SK-N-SH treated with all-trans-retinoic acid at 6 μM for 48 hours (cell line): ENCODE data around the gene ZSCAN1.

Experiments
- ATAC-seq: fragments of 200-7000 bp; cut with Tn5 transposase; 3 replicates; pipeline ENCODE4 v1.9.1; 2020; ENCODE audit warnings: mild to moderate bottlenecking, moderate library complexity
- ARNTL ChIP-seq: fragments of 450-650 bp; formaldehyde crosslinking; IDR thresholded peaks from 2 replicates; pipeline ENCODE4 v1.5.0; 2020; ENCODE audit warnings: low read depth, mild to moderate bottlenecking, moderate library complexity, borderline replicate concordance
- BACH2 ChIP-seq: fragments of 250-450 bp; sonication (Bioruptor Pico); IDR thresholded peaks from 2 replicates; pipeline ENCODE4 v1.9.0; 2021; ENCODE audit warnings: mild to moderate bottlenecking, borderline replicate concordance
- CSDC2 ChIP-seq: fragments of 250-450 bp; sonication (Bioruptor Pico); IDR thresholded peaks from 2 replicates; pipeline ENCODE4 v1.5.0; 2020; ENCODE audit warnings: mild to moderate bottlenecking, moderate library complexity
- GLIS3 ChIP-seq: fragments of 250-450 bp; sonication (Bioruptor Pico); IDR thresholded peaks from 2 replicates; pipeline ENCODE4 v1.5.0; 2020; ENCODE audit warnings: mild to moderate bottlenecking, moderate library complexity
- ISL1 ChIP-seq: fragments of 250-450 bp; sonication (Bioruptor Pico); IDR thresholded peaks from 2 replicates; pipeline ENCODE4 v2.1.2; 2022; ENCODE audit warnings: mild to moderate bottlenecking, moderate library complexity
- OSR1 ChIP-seq: fragments of 250-450 bp; sonication (Bioruptor Pico); IDR thresholded peaks from 2 replicates; pipeline ENCODE4 v1.8.0; 2022; ENCODE audit warnings: moderate library complexity, mild to moderate bottlenecking, inconsistent platforms
- PPARA ChIP-seq: fragments of 250-450 bp; sonication (Bioruptor Pico); IDR thresholded peaks from 2 replicates; pipeline ENCODE4 v1.5.0; 2020; ENCODE audit warnings: mild to moderate bottlenecking, borderline replicate concordance
- RARB ChIP-seq: fragments of 250-450 bp; sonication (Bioruptor Pico); IDR thresholded peaks from 2 replicates; pipeline ENCODE4 v1.8.0; 2021; ENCODE audit warnings: mild to moderate bottlenecking, moderate library complexity
- SNAI2 ChIP-seq: fragments of 250-450 bp; sonication (Bioruptor Pico); IDR thresholded peaks from 2 replicates; pipeline ENCODE4 v1.5.0; 2020; ENCODE audit warnings: mild to moderate bottlenecking, moderate library complexity
- TCF4 ChIP-seq: fragments of 250-450 bp; sonication (Bioruptor Pico); IDR thresholded peaks from 2 replicates; pipeline ENCODE4 v1.8.0; 2021; ENCODE audit warnings: mild to moderate bottlenecking, moderate library complexity, borderline replicate concordance
- TOX ChIP-seq: fragments of 250-450 bp; sonication (Bioruptor Pico); IDR thresholded peaks from 2 replicates; pipeline ENCODE4 v1.8.0; 2021; ENCODE audit warnings: mild to moderate bottlenecking, moderate library complexity, borderline replicate concordance
- ZC3H10 ChIP-seq: fragments of 250-450 bp; sonication (Bioruptor Pico); IDR thresholded peaks from 2 replicates; pipeline ENCODE4 v1.5.1; 2021; ENCODE audit warnings: mild to moderate bottlenecking, moderate library complexity
- ZFP3 ChIP-seq: fragments of 250-450 bp; sonication (Bioruptor Pico); IDR thresholded peaks from 2 replicates; pipeline ENCODE4 v1.5.0; 2020; ENCODE audit warnings: mild to moderate bottlenecking, moderate library complexity
- ZNF565 ChIP-seq: fragments of 450-650 bp; formaldehyde crosslinking; conservative IDR thresholded peaks from 2 replicates; pipeline ENCODE4 v1.5.0; 2020; ENCODE audit warnings: low read depth, mild to moderate bottlenecking, moderate library complexity
- ZNF70 ChIP-seq: fragments of 450-650 bp; formaldehyde crosslinking; IDR thresholded peaks from 2 replicates; pipeline ENCODE4 v1.5.0; 2020; ENCODE audit warnings: mild to moderate bottlenecking, moderate library complexity
- ZNF8 ChIP-seq: fragments of 450-650 bp; formaldehyde crosslinking; IDR thresholded peaks from 2 replicates; pipeline ENCODE4 v1.5.0; 2020; ENCODE audit warnings: mild to moderate bottlenecking, moderate library complexity
- TF ChIP-seq, protein P1 (sequence below): fragments of 250-450 bp; sonication (Bioruptor Pico); IDR thresholded peaks from 2 replicates; pipeline ENCODE4 v1.5.0; 2020; ENCODE audit warnings: mild to moderate bottlenecking, moderate library complexity
- TF ChIP-seq, protein P2 (sequence below): fragments of 250-450 bp; sonication (Bioruptor Pico); IDR thresholded peaks from 2 replicates; pipeline ENCODE4 v1.5.1; 2020; ENCODE audit warnings: low read depth, mild to moderate bottlenecking, moderate library complexity
- TF ChIP-seq, protein P3 (sequence below): fragments of 250-450 bp; sonication (Bioruptor Pico); IDR thresholded peaks from 2 replicates; pipeline ENCODE4 v1.8.0; 2020; ENCODE audit warnings: mild to moderate bottlenecking, moderate library complexity, borderline replicate concordance
- TF ChIP-seq, protein P4 (sequence below): fragments of 250-450 bp; sonication (Bioruptor Pico); IDR thresholded peaks from 2 replicates; pipeline ENCODE4 v1.5.1; 2021; ENCODE audit warnings: mild to moderate bottlenecking, moderate library complexity
- TF ChIP-seq, protein P5 (sequence below): fragments of 250-450 bp; sonication (Bioruptor Pico); IDR thresholded peaks from 2 replicates; pipeline ENCODE4 v1.8.0; 2021; ENCODE audit warnings: low read depth, mild to moderate bottlenecking, moderate library complexity, borderline replicate concordance

Gene ZSCAN1

DNA sequence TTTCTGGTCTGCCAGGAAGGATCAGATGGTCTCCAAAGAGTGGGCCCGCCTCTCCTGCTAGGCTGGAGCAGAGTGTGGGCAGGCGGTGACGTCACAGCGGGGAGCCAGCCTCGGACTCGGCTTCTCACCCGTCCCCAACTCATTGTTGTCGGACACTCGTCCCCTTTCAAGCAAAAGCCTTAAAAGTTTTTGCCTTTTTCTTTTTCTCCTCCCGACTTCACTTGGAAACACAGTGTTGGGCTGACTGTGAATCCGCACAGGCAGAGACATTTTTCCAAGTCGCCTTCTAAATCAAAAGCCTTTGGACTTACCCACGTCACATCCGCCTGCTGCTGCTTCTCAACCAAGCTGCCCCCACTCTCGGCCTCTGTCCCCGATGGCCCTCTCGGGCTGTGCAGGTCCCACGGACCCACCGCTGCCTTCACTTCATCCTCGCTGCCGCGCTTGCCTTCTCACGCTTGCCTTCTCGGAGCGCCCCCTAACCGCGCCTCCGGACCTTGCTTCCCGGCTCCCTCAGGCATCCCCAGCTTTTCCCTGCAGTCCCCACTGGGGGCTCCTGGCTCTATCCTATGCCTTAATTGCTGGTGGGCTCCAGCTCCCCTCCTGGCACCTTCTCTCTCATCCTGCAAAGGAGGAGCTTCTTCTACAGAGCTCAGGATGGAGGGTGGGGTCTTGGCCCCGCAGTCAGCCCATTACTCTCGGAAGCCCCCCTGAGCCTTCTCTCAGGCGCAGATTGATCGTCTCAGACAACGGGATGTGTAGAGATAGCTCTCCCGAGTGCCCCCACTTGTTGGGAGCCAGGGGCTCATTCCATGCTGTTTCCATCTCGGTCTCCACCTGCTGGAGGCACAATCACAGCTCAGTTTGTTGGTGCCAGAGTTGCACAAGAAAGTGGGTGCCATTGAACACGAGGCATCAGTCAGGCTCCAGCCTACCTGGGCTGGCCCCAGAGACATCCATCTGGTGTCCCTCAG, 21.4 kb downstream of the ZSCAN1 start:
- TF ChIP-seq ZNF8 (CRISPR knock-in tag): no peak
- TF ChIP-seq ZFP3 (CRISPR knock-in tag): no peak
- TF ChIP-seq SNAI2 (CRISPR knock-in tag): no peak
- TF ChIP-seq, protein P1, sequence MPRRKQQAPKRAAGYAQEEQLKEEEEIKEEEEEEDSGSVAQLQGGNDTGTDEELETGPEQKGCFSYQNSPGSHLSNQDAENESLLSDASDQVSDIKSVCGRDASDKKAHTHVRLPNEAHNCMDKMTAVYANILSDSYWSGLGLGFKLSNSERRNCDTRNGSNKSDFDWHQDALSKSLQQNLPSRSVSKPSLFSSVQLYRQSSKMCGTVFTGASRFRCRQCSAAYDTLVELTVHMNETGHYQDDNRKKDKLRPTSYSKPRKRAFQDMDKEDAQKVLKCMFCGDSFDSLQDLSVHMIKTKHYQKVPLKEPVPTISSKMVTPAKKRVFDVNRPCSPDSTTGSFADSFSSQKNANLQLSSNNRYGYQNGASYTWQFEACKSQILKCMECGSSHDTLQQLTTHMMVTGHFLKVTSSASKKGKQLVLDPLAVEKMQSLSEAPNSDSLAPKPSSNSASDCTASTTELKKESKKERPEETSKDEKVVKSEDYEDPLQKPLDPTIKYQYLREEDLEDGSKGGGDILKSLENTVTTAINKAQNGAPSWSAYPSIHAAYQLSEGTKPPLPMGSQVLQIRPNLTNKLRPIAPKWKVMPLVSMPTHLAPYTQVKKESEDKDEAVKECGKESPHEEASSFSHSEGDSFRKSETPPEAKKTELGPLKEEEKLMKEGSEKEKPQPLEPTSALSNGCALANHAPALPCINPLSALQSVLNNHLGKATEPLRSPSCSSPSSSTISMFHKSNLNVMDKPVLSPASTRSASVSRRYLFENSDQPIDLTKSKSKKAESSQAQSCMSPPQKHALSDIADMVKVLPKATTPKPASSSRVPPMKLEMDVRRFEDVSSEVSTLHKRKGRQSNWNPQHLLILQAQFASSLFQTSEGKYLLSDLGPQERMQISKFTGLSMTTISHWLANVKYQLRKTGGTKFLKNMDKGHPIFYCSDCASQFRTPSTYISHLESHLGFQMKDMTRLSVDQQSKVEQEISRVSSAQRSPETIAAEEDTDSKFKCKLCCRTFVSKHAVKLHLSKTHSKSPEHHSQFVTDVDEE (CRISPR knock-in tag): no peak
- no peak for TF ChIP-seq CSDC2 (CRISPR knock-in tag)
- TF ChIP-seq TOX (CRISPR knock-in tag): no peak
- ATAC-seq: no peak

DNA sequence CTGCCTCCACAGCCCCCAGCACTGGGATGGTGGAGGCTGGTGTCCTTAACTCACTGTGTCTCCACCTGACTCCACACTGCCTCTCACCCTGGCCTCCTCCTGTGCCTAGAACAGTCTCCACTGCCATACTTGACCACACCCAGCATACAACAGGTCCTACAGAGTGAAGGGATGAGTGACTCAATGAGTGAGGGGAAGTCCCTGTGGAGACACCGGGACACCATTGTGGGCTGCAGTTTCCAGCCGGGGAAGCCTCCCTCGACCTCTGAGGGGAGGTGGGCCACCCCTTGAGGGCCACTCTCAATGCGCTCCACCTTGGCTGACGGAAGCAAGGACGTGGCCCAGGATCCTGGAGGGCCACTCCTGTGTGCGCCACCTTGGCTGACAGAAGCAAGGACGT, 22.4 kb downstream of the ZSCAN1 start:
- ATAC-seq: no peak
- no peak for TF ChIP-seq ZFP3 (CRISPR knock-in tag)
- TF ChIP-seq ZNF70: no peak
- TF ChIP-seq BACH2 (CRISPR knock-in tag): no peak
- TF ChIP-seq, protein P1 (CRISPR knock-in tag): no peak
- TF ChIP-seq, protein P2, sequence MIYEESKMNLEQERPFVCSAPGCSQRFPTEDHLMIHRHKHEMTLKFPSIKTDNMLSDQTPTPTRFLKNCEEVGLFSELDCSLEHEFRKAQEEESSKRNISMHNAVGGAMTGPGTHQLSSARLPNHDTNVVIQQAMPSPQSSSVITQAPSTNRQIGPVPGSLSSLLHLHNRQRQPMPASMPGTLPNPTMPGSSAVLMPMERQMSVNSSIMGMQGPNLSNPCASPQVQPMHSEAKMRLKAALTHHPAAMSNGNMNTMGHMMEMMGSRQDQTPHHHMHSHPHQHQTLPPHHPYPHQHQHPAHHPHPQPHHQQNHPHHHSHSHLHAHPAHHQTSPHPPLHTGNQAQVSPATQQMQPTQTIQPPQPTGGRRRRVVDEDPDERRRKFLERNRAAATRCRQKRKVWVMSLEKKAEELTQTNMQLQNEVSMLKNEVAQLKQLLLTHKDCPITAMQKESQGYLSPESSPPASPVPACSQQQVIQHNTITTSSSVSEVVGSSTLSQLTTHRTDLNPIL (CRISPR knock-in tag): no peak
- TF ChIP-seq ARNTL (CRISPR knock-in tag): no peak
- TF ChIP-seq RARB: no peak
- TF ChIP-seq PPARA (CRISPR knock-in tag): no peak
- no peak for TF ChIP-seq OSR1

DNA sequence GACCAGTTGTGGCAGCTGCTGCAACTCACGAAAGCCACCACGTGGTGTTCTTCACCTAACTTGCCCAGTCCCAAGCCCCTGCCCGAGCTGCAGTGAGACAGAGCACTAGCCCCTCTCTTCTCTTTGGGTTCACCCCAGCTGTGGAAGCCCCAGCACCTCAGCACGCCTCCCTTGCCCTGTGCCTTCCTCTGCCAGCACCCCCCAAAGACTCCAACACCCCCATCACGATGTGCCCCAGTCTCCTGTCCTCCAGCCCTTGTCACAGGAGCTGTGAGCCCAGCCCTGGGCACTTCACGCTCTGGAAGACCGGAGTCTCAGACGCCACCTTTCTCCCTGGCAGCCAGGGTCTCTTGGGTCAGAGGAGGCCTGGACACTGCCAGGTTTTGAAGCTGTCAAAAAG, 23.0 kb downstream of the ZSCAN1 start:
- ATAC-seq: no peak
- TF ChIP-seq BACH2 (CRISPR knock-in tag): no peak
- no peak for TF ChIP-seq GLIS3
- TF ChIP-seq SNAI2 (CRISPR knock-in tag): no peak
- no peak for TF ChIP-seq OSR1
- no peak for TF ChIP-seq PPARA (CRISPR knock-in tag)
- TF ChIP-seq, protein P3, sequence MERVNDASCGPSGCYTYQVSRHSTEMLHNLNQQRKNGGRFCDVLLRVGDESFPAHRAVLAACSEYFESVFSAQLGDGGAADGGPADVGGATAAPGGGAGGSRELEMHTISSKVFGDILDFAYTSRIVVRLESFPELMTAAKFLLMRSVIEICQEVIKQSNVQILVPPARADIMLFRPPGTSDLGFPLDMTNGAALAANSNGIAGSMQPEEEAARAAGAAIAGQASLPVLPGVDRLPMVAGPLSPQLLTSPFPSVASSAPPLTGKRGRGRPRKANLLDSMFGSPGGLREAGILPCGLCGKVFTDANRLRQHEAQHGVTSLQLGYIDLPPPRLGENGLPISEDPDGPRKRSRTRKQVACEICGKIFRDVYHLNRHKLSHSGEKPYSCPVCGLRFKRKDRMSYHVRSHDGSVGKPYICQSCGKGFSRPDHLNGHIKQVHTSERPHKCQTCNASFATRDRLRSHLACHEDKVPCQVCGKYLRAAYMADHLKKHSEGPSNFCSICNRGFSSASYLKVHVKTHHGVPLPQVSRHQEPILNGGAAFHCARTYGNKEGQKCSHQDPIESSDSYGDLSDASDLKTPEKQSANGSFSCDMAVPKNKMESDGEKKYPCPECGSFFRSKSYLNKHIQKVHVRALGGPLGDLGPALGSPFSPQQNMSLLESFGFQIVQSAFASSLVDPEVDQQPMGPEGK: no peak
- no peak for TF ChIP-seq ZC3H10 (CRISPR knock-in tag)
- TF ChIP-seq ZFP3 (CRISPR knock-in tag): no peak
- TF ChIP-seq, protein P4, sequence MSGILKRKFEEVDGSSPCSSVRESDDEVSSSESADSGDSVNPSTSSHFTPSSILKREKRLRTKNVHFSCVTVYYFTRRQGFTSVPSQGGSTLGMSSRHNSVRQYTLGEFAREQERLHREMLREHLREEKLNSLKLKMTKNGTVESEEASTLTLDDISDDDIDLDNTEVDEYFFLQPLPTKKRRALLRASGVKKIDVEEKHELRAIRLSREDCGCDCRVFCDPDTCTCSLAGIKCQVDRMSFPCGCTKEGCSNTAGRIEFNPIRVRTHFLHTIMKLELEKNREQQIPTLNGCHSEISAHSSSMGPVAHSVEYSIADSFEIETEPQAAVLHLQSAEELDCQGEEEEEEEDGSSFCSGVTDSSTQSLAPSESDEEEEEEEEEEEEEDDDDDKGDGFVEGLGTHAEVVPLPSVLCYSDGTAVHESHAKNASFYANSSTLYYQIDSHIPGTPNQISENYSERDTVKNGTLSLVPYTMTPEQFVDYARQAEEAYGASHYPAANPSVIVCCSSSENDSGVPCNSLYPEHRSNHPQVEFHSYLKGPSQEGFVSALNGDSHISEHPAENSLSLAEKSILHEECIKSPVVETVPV (CRISPR knock-in tag): no peak
- no peak for TF ChIP-seq CSDC2 (CRISPR knock-in tag)
- no peak for TF ChIP-seq RARB
- TF ChIP-seq, protein P5, sequence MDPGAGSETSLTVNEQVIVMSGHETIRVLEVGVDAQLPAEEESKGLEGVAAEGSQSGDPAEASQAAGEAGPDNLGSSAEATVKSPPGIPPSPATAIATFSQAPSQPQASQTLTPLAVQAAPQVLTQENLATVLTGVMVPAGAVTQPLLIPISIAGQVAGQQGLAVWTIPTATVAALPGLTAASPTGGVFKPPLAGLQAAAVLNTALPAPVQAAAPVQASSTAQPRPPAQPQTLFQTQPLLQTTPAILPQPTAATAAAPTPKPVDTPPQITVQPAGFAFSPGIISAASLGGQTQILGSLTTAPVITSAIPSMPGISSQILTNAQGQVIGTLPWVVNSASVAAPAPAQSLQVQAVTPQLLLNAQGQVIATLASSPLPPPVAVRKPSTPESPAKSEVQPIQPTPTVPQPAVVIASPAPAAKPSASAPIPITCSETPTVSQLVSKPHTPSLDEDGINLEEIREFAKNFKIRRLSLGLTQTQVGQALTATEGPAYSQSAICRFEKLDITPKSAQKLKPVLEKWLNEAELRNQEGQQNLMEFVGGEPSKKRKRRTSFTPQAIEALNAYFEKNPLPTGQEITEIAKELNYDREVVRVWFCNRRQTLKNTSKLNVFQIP: no peak
- TF ChIP-seq TOX (CRISPR knock-in tag): no peak
- TF ChIP-seq ISL1 (CRISPR knock-in tag): no peak
- no peak for TF ChIP-seq TCF4 (CRISPR knock-in tag)
- TF ChIP-seq, protein P1 (CRISPR knock-in tag): no peak
- no peak for TF ChIP-seq ZNF565 (CRISPR knock-in tag)
